Lower lobe of right lung (tissue), 2 donors: ENCODE data around the gene PHYHIPL. TPM values are rescaled to one million over a fixed set of nuclear protein-coding genes. Genes with fewer than 3 reads are reported as not detected.
"Not testable (repeated sequence)": the region's sequence is repeated elsewhere in the genome, so short reads cannot be mapped to it uniquely, and the experiment has no call there.

ENCODE experiments used
- ATAC-seq, 2 donors: fragments of 200-7000 bp; cut with Tn5 transposase; one replicate each; pipeline ENCODE4 v1.9.1; 2020 to 2022; ENCODE audit warnings: mild to moderate bottlenecking in 2 of 2, moderate library complexity in 2 of 2
- DNase-seq: peaks from one replicate; pipeline ENCODE4 v3.0.0-alpha.2; 2020
- H3K27ac ChIP-seq: fragments of 200-600 bp; one replicate; pipeline ENCODE4 v1.8.0; 2022
- H3K27me3 ChIP-seq: fragments of 200-600 bp; one replicate; pipeline ENCODE4 v1.8.0; 2022; ENCODE audit warnings: low read depth
- H3K36me3 ChIP-seq: fragments of 200-600 bp; one replicate; pipeline ENCODE4 v1.8.0; 2022; ENCODE audit warnings: mild to moderate bottlenecking
- H3K4me1 ChIP-seq: fragments of 200-600 bp; one replicate; pipeline ENCODE4 v1.8.0; 2022
- H3K4me3 ChIP-seq: fragments of 200-600 bp; one replicate; pipeline ENCODE4 v1.8.0; 2022; ENCODE audit warnings: mild to moderate bottlenecking
- H3K9me3 ChIP-seq: fragments of 200-600 bp; one replicate; pipeline ENCODE4 v1.8.0; 2022
- intact Hi-C: fragments of 100-400 bp; cut with DNase I; formaldehyde crosslinking; loops from one replicate; pipeline ENCODE4 v1.11.0; 2022
- total RNA-seq: library from RNA; stranded (reverse); fragmentation: NEBNext Ultra II Directional; extraction: Animal tissue kit (Norgen Biotek cat#: 25700); gene quantifications from one replicate; pipeline ENCODE4 v1.2.1, GENCODE V29; 2021
- TF ChIP-seq, protein P1 (sequence below): fragments of 200-600 bp; IDR thresholded peaks from one replicate; pipeline ENCODE4 v1.8.0; 2022; ENCODE audit warnings: antibody characterized with exemption, mild to moderate bottlenecking
- donor health status: DM: no; HTN: yes; CAD: no; lungs with severe emphysema.

Gene PHYHIPL
- total RNA-seq, 1 donor from 2014 or later: not detected

DNA sequence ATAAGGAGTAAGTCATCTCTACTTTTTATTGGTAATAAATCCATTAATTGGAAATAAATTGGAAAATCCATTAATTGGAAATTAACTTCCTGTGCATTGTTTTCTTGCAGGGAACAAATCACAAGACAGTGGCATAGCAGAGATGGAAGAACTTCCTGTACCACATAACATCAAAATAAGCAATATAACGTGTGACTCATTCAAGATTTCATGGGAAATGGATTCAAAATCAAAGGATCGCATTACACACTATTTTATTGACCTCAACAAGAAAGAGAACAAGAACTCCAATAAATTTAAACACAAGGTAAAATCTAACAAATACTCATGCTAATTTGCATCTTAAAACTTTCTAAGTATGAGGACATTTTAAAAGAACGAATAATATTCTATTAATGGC, 57.8 kb downstream of the PHYHIPL start:
- TF ChIP-seq, protein P1, sequence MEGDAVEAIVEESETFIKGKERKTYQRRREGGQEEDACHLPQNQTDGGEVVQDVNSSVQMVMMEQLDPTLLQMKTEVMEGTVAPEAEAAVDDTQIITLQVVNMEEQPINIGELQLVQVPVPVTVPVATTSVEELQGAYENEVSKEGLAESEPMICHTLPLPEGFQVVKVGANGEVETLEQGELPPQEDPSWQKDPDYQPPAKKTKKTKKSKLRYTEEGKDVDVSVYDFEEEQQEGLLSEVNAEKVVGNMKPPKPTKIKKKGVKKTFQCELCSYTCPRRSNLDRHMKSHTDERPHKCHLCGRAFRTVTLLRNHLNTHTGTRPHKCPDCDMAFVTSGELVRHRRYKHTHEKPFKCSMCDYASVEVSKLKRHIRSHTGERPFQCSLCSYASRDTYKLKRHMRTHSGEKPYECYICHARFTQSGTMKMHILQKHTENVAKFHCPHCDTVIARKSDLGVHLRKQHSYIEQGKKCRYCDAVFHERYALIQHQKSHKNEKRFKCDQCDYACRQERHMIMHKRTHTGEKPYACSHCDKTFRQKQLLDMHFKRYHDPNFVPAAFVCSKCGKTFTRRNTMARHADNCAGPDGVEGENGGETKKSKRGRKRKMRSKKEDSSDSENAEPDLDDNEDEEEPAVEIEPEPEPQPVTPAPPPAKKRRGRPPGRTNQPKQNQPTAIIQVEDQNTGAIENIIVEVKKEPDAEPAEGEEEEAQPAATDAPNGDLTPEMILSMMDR: no peak
- H3K27ac ChIP-seq: no peak overlapping the region
- DNase-seq (no peak), ATAC-seq (no peak)
- intact Hi-C loops: no loop called here
- H3K36me3 ChIP-seq: no peaks in the 10 kb centered on the region
- no peaks in the 10 kb centered on the region for H3K27me3 ChIP-seq
- no peak overlapping the region for H3K4me3 ChIP-seq
- no peaks in the 10 kb centered on the region for H3K9me3 ChIP-seq
- H3K4me1 ChIP-seq: no peaks in the 10 kb centered on the region

GRCh38 chr10:59234816-59235429, 58.5 kb downstream of the PHYHIPL start:
- DNase-seq: no peak
- intact Hi-C loops: no loop called here

GRCh38 chr10:59236064-59236697, 59.7 kb downstream of the PHYHIPL start:
- TF ChIP-seq, protein P1: no peak
- ATAC-seq: no peak

More at GRCh38 chr10:59234816-59235429, 58.5 kb downstream of the PHYHIPL start:
- Histone ChIP-seq H3K27me3 (no peaks in the 10 kb centered on the region), H3K36me3 (no peaks in the 10 kb centered on the region), H3K4me1 (no peaks in the 10 kb centered on the region), H3K4me3 (no peak overlapping the region), H3K27ac (no peak overlapping the region), H3K9me3 (no peaks in the 10 kb centered on the region)
- no peak for ATAC-seq
- TF ChIP-seq, protein P1: peak; percentile 57

DNA sequence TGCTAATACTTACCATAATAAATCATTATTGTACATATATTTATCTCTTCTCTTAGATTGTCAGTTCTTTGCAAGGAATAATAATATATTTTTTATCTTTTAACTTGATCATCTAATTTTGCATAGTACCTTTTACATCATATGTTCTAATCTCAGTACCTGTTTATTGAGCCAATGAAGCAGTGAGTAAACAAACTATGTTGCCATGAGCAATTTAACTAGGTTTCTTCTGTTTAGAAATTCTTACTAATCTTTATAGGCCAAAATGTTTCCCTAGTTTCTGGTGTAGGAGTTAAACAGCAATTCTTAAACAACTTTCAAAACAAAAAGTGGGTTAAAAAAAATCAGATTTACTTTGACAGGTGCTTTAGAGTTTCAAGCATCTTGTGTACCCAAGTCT, 61.3 kb downstream of the PHYHIPL start:
- DNase-seq: no peak
- no peaks in the 10 kb centered on the region for H3K36me3 ChIP-seq
- no peaks in the 10 kb centered on the region for H3K27me3 ChIP-seq
- no peaks in the 10 kb centered on the region for H3K9me3 ChIP-seq
- ATAC-seq: no peak
- TF ChIP-seq, protein P1: no peak
- H3K4me3 ChIP-seq: no peak overlapping the region
- H3K4me1 ChIP-seq: no peaks in the 10 kb centered on the region
- intact Hi-C loops: no loop called here
- no peak overlapping the region for H3K27ac ChIP-seq

More at GRCh38 chr10:59236064-59236697, 59.7 kb downstream of the PHYHIPL start:
- DNase-seq: no peak
- intact Hi-C loops: no loop called here
- Histone ChIP-seq H3K27me3 (no peaks in the 10 kb centered on the region), H3K4me3 (no peak overlapping the region), H3K27ac (no peak overlapping the region), H3K36me3 (no peaks in the 10 kb centered on the region), H3K4me1 (no peaks in the 10 kb centered on the region), H3K9me3 (no peaks in the 10 kb centered on the region)

- H3K9me3 ChIP-seq, H3K4me3 ChIP-seq, H3K4me1 ChIP-seq, intact Hi-C loops, DNase-seq, H3K27me3 ChIP-seq, ATAC-seq, H3K36me3 ChIP-seq, H3K27ac ChIP-seq: not testable (repeated sequence)
Observed at GRCh38 chr10:59239108-59239507, 62.7 kb downstream of the PHYHIPL start.

- H3K4me1 ChIP-seq: no peaks in the 10 kb centered on the region
- H3K27ac ChIP-seq: no peak overlapping the region
- H3K9me3 ChIP-seq: no peaks in the 10 kb centered on the region
- H3K36me3 ChIP-seq: no peaks in the 10 kb centered on the region
- H3K27me3 ChIP-seq: no peaks in the 10 kb centered on the region
- no peak for DNase-seq
- intact Hi-C loops: loop anchor here (5.0 kb wide), 1 partner anchor 342 kb away; no protein-coding TSS in a partner anchor
- no peak for ATAC-seq
- TF ChIP-seq, protein P1: peak; percentile 63
- H3K4me3 ChIP-seq: no peak overlapping the region
Observed at GRCh38 chr10:59240582-59241183, 64.2 kb downstream of the PHYHIPL start.
